Skin epidermis (tissue), 12 donors: ENCODE data around the gene HABP4.
A peak's percentile ranks its signal among the peaks of the same experiment; 100 is the strongest.

Experiments
- H3K27ac ChIP-seq, 21 experiments: fragments of 200-600 bp; sonication (generic) in 11 of 21; one replicate each; pipeline ENCODE4 v1.5.0; 2020; ENCODE audit warnings: mild to moderate bottlenecking in 3 of 21, inconsistent platforms in 2 of 21, moderate library complexity in 2 of 21
- H3K4me3 ChIP-seq, 7 experiments: fragments of 200-600 bp; sonication (generic) in 2 of 7; one replicate each; pipeline ENCODE4 v1.5.0; 2020; ENCODE audit warnings: inconsistent platforms in 2 of 7, mild to moderate bottlenecking in 2 of 7, moderate library complexity in 1 of 7

The HABP4 gene

DNA sequence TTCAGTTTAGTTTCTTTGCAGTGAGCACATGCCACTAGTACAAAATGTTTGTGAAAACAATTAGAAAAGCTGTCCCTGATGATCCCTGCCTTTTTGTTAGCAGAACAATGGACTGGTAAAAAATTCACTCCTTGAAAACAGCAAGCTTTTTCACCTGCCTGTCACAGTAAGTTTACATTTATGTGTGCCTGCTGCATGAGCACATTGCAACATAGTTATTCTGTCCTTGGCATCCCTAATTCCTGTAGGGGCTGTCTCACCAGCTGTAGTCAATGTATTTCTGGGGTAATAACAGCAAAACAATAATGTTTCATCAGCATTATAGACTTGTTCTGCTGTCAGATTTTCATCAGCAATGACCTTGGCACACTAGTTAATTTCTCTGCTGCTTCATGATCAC, 20.2 kb upstream of the HABP4 start:
- H3K4me3 ChIP-seq: no peak overlapping the region
- no peak overlapping the region for H3K27ac ChIP-seq

DNA sequence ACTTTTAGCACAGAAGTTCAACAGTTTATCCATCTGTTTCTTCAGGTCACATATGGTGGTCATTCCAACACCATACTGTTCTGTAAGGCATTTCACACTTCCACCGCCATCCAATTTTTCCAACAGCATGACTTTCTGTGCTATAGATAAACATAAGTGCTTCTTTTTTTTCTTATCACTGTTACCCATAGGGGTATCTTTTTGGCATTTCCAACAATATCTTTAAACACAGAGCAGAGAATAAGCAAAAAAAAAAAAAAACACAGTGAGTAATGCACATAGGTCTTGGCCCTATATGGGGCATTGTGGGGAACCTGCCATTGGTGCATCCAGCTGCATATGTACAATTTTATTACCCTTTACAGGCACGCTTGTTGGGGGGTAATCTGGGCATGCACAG, 19.6 kb upstream of the HABP4 start:
- Histone ChIP-seq H3K4me3 (no peak overlapping the region), H3K27ac (no peak overlapping the region)

DNA sequence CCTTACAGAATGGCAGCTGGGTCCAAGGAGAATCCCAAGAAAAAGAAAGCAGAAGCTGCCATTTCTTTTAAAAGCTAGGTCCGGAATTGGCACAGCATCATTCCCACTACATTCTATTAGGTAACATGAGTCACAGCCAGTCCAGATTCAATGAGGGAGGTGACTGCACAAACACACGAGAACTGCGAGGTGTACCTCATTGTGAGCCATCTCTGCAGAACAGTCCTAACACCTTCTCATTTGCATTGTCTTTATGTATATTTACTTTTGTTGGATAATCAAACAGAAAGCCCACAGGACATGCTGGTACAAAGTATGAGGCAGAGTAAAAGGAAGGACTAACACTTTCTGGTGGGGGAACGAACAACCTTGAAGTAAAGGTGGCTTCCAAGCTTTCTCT, 14.6 kb upstream of the HABP4 start:
- no peak overlapping the region for H3K4me3 ChIP-seq
- H3K27ac ChIP-seq: no peak overlapping the region

DNA sequence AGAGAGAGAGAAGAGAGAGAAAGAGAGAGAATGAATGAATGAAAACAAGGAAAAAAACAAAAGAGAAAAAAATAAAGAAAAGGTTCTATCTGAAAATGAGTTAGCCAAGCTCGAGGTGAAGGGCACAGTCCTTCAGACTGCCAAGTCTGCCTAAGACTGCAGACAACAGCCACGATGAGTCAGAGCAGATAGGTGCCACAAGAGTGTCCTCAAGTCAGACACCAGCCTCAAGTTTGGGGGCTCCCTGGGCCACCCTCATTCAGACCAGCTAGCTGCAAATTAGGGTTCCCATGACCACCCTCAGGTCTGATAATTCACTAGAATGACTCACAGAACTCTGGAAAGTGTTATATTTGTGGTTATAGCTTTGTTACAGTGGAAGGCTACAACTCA, 13.9 kb upstream of the HABP4 start:
- Histone ChIP-seq H3K4me3 (no peak overlapping the region), H3K27ac (no peak overlapping the region)

DNA sequence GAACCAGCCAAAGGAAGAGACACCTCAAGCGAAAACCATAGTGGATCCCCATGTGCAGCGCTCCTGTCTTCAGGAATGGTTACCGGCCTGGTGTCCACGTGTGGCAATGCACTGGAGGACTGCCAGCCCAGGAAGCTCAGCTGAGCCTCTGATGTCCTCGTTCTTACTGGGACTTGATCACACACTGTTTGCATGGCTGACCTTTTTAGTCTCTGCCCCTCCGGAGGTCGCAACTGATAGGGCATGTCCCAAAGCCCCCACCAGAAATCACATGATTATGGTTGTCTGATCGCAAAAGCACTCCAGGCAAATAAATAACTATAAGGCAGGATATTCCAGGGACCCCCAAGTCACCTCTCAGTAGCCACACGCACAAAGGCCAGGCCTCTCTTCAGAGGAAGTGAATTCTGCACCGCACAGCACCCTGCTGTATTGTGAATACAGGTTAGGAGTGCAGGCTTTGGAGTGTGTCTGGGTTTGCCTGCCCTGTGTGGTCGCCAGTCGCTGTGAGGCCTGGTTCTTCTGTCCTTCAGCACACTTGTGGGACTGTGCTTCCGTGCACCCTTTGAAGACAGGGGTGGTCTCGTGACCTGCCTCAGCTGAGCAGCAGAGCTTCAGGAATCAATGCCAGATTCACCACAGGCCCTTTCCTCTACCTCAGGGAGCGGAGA, 13.4 kb upstream of the HABP4 start:
- H3K4me3 ChIP-seq: no peak overlapping the region
- H3K27ac ChIP-seq: no peak overlapping the region

DNA sequence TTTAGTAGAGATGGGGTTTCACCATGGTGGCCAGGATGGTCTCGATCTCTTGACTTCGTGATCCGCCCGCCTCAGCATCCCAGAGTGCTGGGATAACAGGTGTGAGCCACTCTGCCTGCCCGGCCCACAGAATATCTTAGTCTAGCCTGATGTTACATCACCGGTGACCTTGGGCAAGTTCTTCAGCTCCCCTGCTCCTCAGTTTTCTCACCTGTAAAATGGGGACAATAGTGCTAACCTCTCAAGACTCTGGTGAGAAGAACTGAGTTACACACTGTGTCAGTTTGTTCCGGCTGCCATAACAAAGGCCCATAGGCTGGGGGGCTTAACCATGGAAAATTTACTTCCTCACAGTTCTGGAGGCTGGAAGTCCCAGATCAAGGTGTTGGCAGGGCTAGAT, 12.5 kb upstream of the HABP4 start:
- Histone ChIP-seq H3K4me3 (no peak overlapping the region), H3K27ac (no peak overlapping the region)

DNA sequence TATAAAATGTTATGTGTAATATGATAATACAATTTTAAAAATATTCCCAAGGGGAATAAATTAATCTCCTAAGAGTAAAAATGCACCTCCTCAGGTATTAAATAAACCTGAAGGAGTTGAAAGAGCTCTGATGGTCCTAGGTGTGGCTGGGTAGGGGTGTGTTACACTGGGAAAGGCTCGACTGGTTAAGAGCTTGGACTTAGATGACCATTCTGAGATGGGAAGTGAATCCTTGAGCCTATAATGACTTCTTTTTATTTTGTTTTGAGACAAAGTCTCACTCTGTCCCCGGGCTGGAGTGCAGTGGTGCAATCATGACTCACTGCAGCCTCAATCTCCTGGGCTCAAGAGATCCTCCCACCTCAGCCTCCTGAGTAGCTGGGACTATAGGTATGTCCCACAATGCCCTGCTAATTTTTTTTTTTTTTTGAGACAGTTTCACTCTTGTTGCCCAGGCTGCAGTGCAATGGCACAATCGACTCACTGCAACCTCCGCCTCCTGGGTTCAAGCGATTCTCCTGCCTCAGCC, 9.2 kb upstream of the HABP4 start:
- H3K4me3 ChIP-seq: no peak overlapping the region
- no peak overlapping the region for H3K27ac ChIP-seq

DNA sequence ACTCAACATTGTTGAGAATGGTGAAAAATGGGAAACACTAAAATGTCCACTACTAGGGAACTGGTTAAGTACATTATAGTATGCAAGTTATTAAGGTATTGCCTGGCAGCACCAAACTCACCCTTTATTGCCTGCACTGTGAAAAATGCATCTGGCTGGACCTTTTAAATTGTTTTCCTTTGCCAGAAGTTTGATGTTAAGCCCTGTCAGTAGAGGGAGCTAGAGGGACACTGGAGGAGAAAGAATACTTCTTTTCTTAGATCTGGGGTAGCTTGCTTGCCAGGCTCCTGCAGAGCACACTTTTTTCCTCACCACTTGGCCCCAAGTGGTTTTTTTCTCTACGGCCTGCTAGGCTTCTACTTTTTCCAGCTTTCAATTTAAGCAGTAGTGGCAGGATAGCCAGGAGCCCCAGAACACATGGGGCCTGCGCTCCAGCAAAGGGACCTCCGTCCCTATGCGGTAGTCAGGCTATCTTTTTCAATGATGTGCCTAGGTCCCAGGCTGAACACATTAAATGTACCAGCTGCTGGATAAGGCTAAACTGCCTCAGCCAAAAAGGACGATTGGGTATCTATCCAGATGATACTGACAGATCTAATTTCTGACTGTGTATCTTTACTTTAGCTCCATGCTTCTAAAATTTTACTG, 8.0 kb upstream of the HABP4 start:
- no peak overlapping the region for H3K4me3 ChIP-seq
- no peak overlapping the region for H3K27ac ChIP-seq

DNA sequence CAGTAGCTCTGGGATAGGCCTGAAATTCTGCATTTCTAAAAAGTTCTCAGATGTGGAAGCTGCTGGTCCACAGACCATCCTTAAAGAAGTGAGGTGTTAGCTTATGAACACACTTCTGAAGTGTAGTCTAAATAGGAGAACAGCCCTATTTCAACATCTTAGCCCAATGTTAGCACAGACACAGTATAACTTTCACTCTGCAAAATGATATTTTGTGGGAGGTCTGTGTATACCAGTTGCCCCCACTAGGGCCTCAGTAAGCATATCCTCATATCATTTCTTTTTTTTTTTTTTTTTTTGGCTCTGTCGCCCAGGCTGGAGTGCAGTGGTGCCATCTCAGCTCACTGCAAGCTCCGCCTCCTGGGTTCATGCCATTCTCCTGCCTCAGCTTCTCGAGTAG, 7.5 kb upstream of the HABP4 start:
- no peak overlapping the region for H3K4me3 ChIP-seq
- H3K27ac ChIP-seq: no peak overlapping the region

DNA sequence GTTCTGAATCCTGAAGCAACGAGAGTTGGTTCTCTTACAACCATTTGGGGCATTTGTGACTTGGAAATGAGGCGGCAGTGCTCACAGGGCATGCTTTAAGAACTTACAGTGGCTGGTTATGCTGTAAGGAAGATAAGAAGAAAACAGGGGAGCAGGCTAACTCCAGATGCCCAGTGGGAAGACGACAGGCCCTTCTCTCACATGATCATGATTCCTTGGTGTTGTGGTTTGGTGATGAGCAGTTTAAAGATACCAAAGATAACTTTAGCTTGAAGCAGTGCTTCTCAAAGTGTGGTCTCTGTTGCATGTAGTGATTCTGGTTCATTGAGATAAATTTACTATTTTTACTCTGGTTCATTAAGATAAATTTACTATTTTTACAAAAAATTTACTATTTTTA, 2.6 kb upstream of the HABP4 start:
- H3K4me3 ChIP-seq: no peak overlapping the region
- no peak overlapping the region for H3K27ac ChIP-seq

DNA sequence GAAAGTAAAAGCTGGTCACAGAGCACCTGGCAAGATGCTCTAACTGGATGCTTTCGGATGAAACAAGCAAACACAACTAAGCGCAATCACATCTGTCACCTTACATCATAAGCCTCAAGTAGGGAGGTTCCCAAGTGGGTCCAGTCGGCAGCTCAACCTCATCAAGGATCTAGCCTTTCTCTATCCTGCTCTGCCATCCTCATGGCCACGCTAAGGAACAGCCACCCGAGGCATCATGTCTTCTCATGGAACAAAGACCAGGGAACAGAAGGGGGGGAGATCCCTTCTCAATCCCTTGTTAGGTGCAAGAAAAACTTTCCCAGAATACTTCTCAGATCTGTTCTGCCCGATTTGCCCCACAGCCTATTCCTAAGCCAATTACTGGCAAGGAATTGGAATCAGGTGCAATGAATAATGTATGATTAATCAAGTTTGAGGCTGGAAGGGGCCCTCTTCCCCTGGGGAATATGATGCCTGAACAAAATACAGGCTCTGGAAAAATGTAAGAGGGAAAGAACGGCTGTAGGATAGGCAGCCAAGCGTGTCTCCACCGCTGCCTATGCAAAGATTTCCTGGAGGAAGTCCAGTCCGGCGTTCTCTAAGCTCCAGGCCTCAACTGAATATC, 1.3 kb upstream of the HABP4 start:
- H3K4me3 ChIP-seq: no peak overlapping the region
- H3K27ac ChIP-seq: no peak overlapping the region

DNA sequence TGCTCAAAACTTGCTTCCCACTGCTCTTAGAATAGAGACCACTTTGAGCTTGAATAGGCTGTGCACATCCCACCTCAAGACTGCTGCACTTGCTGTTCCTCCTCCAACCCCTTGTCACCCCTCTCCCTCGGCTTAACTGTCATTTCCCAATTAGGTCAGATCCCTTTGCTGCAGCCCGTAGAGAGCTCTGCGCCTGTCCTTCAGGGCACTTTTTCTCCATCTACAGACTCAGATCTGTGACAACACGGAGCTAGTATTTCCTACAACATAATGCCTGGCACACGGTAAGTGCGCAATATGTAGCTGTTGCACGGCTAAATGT, 485 bp upstream of the HABP4 start:
- Histone ChIP-seq H3K27ac (peak overlapping the region in 3 of 21 experiments; percentile 7 to 28 (median 19)), H3K4me3 (peak overlapping the region; percentile 35 to 78 (median 68))

DNA sequence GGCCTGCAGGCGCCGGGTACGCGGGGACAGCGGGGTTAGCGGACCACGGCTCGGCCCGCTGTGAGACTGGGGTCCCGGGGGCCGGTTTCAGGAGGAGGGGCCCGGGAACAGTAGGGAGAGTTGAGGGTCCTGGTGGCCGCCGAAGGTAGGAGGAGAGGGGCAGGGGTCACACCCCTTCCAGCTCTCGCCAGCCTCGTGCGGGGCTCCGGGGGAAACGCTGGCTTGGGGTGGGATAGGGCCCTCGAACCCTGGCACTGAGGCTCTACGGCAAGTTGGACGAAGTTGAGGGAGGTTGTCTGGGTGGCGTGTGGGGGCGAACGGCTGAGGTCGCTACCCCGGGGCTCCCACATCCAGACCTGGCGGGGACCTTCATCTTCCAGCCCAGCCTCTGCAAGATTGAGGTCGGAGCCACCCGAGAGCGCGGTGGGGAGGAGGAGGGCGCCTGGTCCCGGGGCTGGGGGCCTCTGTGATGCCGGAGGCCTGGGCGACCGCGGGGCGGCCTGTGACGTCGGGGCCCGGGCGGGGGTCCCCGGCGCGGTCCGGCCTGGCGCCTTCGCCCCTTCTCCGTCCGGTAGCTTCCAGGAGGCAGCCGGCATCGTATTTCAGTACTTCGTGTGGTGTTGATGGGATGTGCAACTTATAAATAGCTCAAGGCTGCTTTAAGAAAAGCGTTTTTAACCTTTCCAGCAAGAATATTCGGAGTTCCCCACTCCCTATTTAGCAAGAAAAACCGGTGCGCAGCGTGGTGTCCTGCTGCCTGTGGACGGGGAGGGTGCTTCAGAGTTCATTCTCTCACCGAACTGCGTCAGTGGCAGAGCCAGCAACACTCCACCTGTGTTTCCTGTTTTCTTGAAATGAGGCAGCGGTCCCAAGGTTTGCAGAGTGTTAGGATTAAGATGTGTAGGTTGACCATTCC, 902 bp downstream of the HABP4 start:
- Histone ChIP-seq H3K4me3 (peak overlapping the region; percentile 63 to 78 (median 68)), H3K27ac (peak overlapping the region in 19 of 21 experiments; percentile 42 to 85 (median 69))

DNA sequence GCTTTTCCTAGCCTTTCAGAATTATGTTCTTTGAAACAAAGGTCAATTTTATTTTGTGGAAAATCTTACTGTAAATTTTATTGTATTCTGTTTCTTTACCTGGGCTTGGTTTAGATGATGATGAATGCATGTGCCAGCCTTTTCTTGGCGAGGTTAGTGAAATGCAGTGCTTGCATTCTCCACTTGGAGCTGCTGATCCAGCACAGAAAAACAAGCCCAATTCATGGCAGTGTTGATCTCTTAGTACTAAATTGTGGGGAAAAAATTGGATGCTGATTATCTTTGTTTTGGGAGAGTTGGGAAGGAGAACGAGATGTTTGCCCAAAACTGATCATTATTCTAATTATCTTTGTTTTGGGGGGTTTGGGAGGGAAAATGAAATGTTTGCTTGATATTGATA, 3.7 kb downstream of the HABP4 start:
- H3K4me3 ChIP-seq: no peak overlapping the region
- no peak overlapping the region for H3K27ac ChIP-seq

DNA sequence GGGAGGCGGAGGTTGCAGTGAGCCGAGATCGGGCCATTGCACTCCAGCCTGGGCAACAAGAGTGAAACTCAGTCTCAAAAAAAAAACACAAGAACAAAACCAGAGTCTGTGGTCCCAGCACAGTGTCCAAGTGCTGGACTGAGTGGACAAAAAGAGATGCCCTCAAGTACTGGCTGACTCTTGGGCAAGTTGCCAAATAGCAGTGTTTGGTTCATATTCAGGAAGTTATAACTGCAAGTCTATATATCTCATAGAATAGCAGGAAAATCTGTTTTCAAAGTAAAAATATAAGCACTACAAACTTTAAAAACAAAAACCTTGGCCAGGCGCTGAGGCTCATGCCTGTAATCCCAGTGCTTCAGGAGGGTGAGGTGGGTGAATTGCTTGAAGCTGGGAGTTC, 7.3 kb downstream of the HABP4 start:
- no peak overlapping the region for H3K4me3 ChIP-seq
- H3K27ac ChIP-seq: no peak overlapping the region

DNA sequence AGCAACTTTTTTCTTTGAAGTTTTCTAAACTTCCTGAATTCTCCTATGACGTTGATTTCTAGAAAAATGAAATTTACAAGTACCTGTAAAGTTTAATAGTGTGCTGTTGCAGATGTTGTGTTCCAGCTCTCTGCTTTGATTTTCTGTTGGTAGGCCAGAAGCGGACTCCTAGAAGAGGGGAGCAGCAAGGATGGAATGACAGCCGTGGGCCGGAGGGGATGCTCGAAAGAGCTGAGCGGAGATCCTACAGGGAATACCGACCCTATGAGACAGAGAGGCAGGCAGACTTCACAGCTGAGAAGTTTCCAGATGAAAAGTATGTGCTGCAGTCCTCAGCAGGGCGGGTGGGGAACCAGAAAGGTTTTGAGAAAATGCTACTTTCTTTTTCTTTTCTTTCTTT, 8.3 kb downstream of the HABP4 start:
- H3K27ac ChIP-seq: no peak overlapping the region
- H3K4me3 ChIP-seq: no peak overlapping the region

DNA sequence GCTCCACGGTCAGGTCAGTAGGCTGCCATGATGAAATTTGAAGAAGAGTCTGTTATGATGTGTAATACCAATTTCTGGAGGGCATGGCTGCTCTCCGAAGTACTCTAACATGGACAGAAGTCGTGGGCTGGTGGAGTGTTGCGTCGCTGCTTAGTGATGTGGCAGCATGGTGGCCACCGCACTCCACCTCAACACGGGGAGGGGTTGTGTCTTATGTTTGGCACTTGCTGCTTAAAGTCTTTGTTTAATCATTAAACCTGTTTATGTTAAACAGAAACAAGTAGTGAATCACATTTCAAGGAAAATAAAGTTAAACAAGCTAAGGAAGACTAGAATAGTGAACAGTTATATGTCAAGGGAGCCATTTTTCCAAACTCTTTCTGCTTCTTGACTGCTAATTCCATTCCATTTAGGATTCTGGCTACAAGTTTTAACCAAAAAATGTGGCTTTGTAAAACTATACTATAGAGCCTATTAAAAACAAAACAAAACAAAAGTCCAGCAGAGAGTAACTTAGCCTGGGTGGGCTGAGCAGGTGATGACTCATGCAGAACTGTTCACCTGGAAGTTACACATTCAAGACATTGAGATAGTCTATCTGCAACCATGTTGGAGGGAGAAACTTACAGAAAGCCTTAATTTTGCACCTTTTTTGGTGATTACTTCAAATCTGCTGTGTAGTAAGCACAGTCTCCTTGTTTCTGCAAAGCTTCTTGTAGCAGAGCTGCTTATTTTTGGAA, 9.5 kb downstream of the HABP4 start:
- H3K27ac ChIP-seq: no peak overlapping the region
- H3K4me3 ChIP-seq: no peak overlapping the region

DNA sequence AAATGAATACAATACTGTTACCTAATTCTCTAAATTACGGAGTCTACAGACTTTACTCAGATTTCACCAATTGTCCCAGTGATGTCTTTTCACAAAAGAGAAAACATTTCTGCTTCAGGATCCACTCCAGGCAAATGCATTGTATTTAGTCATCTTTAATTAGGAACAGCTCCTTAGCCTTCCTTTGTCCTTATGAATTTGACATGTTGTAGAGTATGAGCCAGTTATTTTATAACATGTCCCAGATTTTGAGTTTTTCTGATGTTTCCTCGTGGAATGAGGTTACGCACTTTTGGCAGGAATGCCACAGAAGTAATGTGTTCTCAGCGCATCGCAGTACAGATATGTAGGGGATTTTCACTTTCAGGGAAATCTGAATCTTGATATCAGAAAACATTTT, 10.5 kb downstream of the HABP4 start:
- Histone ChIP-seq H3K27ac (no peak overlapping the region), H3K4me3 (no peak overlapping the region)

DNA sequence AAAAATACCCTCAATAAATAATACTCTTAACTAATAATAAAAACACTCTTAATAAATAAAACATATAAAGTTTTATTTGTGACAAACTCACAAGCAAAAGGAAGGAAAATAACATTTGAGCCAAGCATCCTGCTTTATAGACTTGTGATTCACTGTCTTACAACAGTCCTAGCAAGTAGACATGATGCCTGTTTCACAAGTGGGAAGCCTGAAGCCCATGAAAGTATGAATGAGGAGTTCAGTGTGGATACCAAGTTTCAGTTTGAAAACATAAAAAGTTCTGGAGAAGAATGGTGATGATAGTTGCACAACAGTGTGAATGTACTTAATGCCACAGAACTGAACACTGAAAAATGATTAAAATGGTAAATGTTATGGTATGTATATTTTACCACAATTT, 10.9 kb downstream of the HABP4 start:
- Histone ChIP-seq H3K4me3 (no peak overlapping the region), H3K27ac (peak overlapping the region in 1 of 21 experiments; percentile 16)

DNA sequence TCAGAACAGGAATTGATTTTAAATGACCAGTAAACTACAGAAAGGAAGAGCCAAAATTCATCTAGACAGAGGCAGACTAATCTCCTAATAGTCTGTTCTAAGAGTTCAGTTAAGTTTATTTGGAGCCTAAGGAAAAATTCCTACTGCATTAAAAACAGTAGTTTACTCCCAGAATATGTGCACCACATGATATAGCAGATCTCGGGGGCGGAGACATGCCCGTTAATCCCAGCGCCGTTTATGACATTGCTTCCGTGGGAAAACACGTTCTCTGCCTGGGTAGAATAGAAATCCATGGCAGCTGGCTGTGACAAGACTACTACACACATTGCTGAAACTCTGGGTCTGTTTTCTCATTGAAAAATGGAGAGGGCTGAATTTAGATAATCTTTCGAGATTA, 11.4 kb downstream of the HABP4 start:
- Histone ChIP-seq H3K27ac (peak overlapping the region in 2 of 21 experiments; percentile 16 to 24), H3K4me3 (no peak overlapping the region)
